IMR-90 (cell line): ENCODE measurements around the gene SOS1. TPM values are rescaled to one million over a fixed set of nuclear protein-coding genes. Genes with fewer than 3 reads are reported as not detected.
A peak's percentile ranks its signal among the peaks of the same experiment; 100 is the strongest.
"Not testable (repeated sequence)": the region's sequence is repeated elsewhere in the genome, so short reads cannot be mapped to it uniquely, and the experiment has no call there.

Experiments used
- ATAC-seq: fragments of 200-7000 bp; cut with Tn5 transposase; 2 replicates; pipeline ENCODE4 v1.9.1; 2020; ENCODE audit warnings: low read depth, mild to moderate bottlenecking, moderate library complexity
- BruUV-seq: library from RNA; stranded (reverse); fragments of 400-500 nt; replicated peaks from 2 replicates; lab custom pipeline; 2021; lab: Mats Ljungman, UMichigan
- CTCF ChIA-PET: fragments of 300-600 bp; formaldehyde crosslinking; extraction: SDS; loops from one replicate; lab custom pipeline; 2021; ENCODE audit warnings: antibody characterized with exemption; lab: Yijun Ruan, JAX
- POLR2A ChIA-PET: fragments of 300-600 bp; sonication (Branson Sonifier 250); formaldehyde crosslinking; loops from one replicate; lab custom pipeline; 2022; ENCODE audit warnings: antibody characterized with exemption; ENCODE audit not compliant: unreplicated experiment; lab: Charles Lee
- DNase-seq: peaks from one replicate; pipeline ENCODE4 v3.0.0; 2013
- H2AFZ ChIP-seq: replicated peaks from 2 replicates; pipeline ENCODE3; 2013; ENCODE audit warnings: low read length, mild to moderate bottlenecking; ENCODE audit not compliant: poor library complexity
- H2AK5ac ChIP-seq: 2 replicates; pipeline ENCODE4 v1.6.1; 2013; ENCODE audit warnings: low read depth, low read length, inconsistent platforms
- H2AK9ac ChIP-seq: replicated peaks from 2 replicates; pipeline ENCODE3; 2013; ENCODE audit warnings: mild to moderate bottlenecking, low read depth, low read length, moderate library complexity; ENCODE audit not compliant: poor library complexity
- H2BK120ac ChIP-seq: 2 replicates; pipeline ENCODE4 v1.6.1; 2013; ENCODE audit warnings: low read depth, low read length, inconsistent platforms
- H2BK15ac ChIP-seq: 3 replicates; pipeline ENCODE4 v1.6.1; 2013; ENCODE audit warnings: low read depth, low read length, inconsistent platforms
- H2BK20ac ChIP-seq: 2 replicates; pipeline ENCODE4 v1.6.1; 2013; ENCODE audit warnings: low read depth, mild to moderate bottlenecking, inconsistent platforms, low read length, moderate library complexity
- H2BK5ac ChIP-seq: 2 replicates; pipeline ENCODE4 v1.6.1; 2013; ENCODE audit warnings: mild to moderate bottlenecking, low read depth, low read length, inconsistent platforms; ENCODE audit not compliant: poor library complexity, severe bottlenecking
- H3K14ac ChIP-seq: replicated peaks from 2 replicates; pipeline ENCODE4 v1.6.1; 2013; ENCODE audit warnings: low read depth, low read length, inconsistent platforms
- H3K18ac ChIP-seq: 2 replicates; pipeline ENCODE4 v1.6.1; 2013; ENCODE audit warnings: low read depth, low read length, control low read depth
- H3K23ac ChIP-seq: 2 replicates; pipeline ENCODE4 v1.6.1; 2013; ENCODE audit warnings: low read depth, low read length, inconsistent platforms
- H3K27ac ChIP-seq: 2 replicates; pipeline ENCODE4 v1.5.1; 2013; ENCODE audit warnings: mild to moderate bottlenecking, control low read depth, low read length; ENCODE audit not compliant: insufficient read depth
- H3K27me3 ChIP-seq: 2 replicates; pipeline ENCODE4 v1.6.1; 2013; ENCODE audit warnings: low read length; ENCODE audit not compliant: control insufficient read depth, insufficient read depth
- H3K36me3 ChIP-seq: 2 replicates; pipeline ENCODE4 v1.6.1; 2013; ENCODE audit warnings: low read length, mixed read lengths; ENCODE audit not compliant: control insufficient read depth, insufficient read depth
- H3K4ac ChIP-seq: 2 replicates; pipeline ENCODE4 v1.6.1; 2013; ENCODE audit warnings: low read depth, low read length, inconsistent platforms
- H3K4me1 ChIP-seq: 2 replicates; pipeline ENCODE4 v1.6.1; 2013; ENCODE audit warnings: low read length, mixed read lengths; ENCODE audit not compliant: control insufficient read depth, insufficient read depth
- H3K4me2 ChIP-seq: 2 replicates; pipeline ENCODE4 v1.6.1; 2013; ENCODE audit warnings: low read depth, mild to moderate bottlenecking, control low read depth, low read length, moderate library complexity
- H3K4me3 ChIP-seq: 2 replicates; pipeline ENCODE4 v1.5.1; 2013; ENCODE audit warnings: low read depth, mild to moderate bottlenecking, control low read depth, low read length, moderate library complexity; ENCODE audit not compliant: insufficient read depth
- H3K56ac ChIP-seq: 2 replicates; pipeline ENCODE4 v1.6.1; 2013; ENCODE audit warnings: low read length, inconsistent platforms; ENCODE audit not compliant: insufficient read depth; ENCODE audit errors: extremely low read depth
- H3K79me1 ChIP-seq, 2 experiments: 2 replicates each; pipeline ENCODE4 v1.6.1; 2013; ENCODE audit warnings: low read length in 2 of 2, inconsistent platforms in 1 of 2, low read depth in 1 of 2
- H3K9ac ChIP-seq: 2 replicates; pipeline ENCODE4 v1.6.1; 2013; ENCODE audit warnings: low read depth, low read length, control low read depth
- H3K9me1 ChIP-seq: 2 replicates; pipeline ENCODE4 v1.6.1; 2013; ENCODE audit warnings: low read length, inconsistent platforms; ENCODE audit not compliant: insufficient read depth
- H3K9me3 ChIP-seq: 2 replicates; pipeline ENCODE4 v1.6.1; 2013; ENCODE audit warnings: low read length; ENCODE audit not compliant: control insufficient read depth, insufficient read depth
- H4K20me1 ChIP-seq: 2 replicates; pipeline ENCODE4 v1.6.1; 2013; ENCODE audit warnings: low read length, inconsistent platforms; ENCODE audit not compliant: insufficient read depth
- H4K5ac ChIP-seq: 2 replicates; pipeline ENCODE4 v1.6.1; 2013; ENCODE audit warnings: mild to moderate bottlenecking, low read depth, low read length, control low read depth
- H4K8ac ChIP-seq, 2 experiments: 2 replicates each; pipeline ENCODE4 v1.6.1; 2013; ENCODE audit warnings: low read depth in 2 of 2, low read length in 2 of 2, control low read depth in 1 of 2, inconsistent platforms in 1 of 2
- H4K91ac ChIP-seq: 2 replicates; pipeline ENCODE4 v1.6.1; 2013; ENCODE audit warnings: low read depth, low read length, inconsistent platforms; ENCODE audit not compliant: insufficient read depth
- MAFK ChIP-seq: IDR thresholded peaks from 2 replicates; pipeline ENCODE4 v1.6.1; 2012; ENCODE audit warnings: low read depth, low read length, improper control_type of control experiment
- POLR2A ChIP-seq: IDR thresholded peaks from 2 replicates; pipeline ENCODE4 v1.6.1; 2012; ENCODE audit warnings: mild to moderate bottlenecking, low read depth, low read length
- WGBS, 2 experiments: methylation state at CpG; one replicate each; pipeline versions ENCODE4 v1.1.5 to v1.1.7; 2013; ENCODE audit warnings: missing lambda C conversion rate in 2 of 2; ENCODE audit not compliant: insufficient read length in 1 of 2; ENCODE audit errors: extremely low coverage in 2 of 2; 5-methylcytosine and 5-hydroxymethylcytosine counted together
- dilution Hi-C: fragments of 300-500 bp; cut with HindIII; formaldehyde crosslinking; loops from one replicate; pipeline ENCODE4 v1.14.3; 2018; ENCODE audit warnings: low sequenced_read_pairs; ENCODE audit not compliant: unreplicated experiment
- in situ Hi-C: fragments of 300-500 bp; cut with MboI; formaldehyde crosslinking; loops from 3 replicates; pipeline ENCODE4 v1.14.3; 2019; ENCODE audit warnings: low sequenced_read_pairs, inconsistent platforms, mixed read lengths
- intact Hi-C: fragments of 100-400 bp; cut with micrococcal nuclease; formaldehyde crosslinking; loops from 2 replicates; pipeline ENCODE4 v1.10.0; 2022
- polyA plus RNA-seq, 3 experiments: library from polyadenylated mRNA; depleted of rRNA; stranded (reverse); fragments of >200 nt; gene quantifications; 2 replicates each; pipeline ENCODE4 v1.2.3, GENCODE V29; 2012; ENCODE audit warnings: low replicate concordance in 1 of 3
- total RNA-seq: library from RNA; depleted of rRNA; stranded (reverse); fragments of >200 nt; gene quantifications from 2 replicates; pipeline ENCODE4 v1.2.3, GENCODE V29; 2012

The SOS1 gene
- total and polyA plus RNA-seq, 2 of the 4 experiments (the other 2 are of a cell fraction): 8.2 to 11.2 TPM

DNA sequence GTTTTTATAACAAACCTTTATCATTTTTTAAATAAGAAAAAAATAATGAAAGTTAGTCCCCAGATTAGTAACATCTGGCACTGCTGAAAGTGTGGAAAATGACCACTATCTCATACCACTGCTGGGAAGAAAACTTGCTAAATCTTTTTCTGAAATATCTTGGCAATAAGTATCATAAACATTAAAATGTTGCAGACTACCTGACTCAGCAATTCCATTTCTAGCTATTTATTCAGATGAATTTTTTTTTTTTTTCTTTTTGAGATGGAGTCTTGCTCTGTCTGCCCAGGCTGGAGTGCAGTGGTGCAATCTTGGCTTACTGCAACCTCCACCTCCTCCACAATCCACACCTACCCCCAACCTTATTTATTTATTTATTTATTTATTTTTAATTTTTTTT is 35.3 kb upstream of the SOS1 start:
- CTCF ChIA-PET: interaction anchor here (0.6 kb wide), 2 partner anchors 42 to 1135 kb away, joined by 3 read pairs; no protein-coding TSS in a partner anchor

DNA sequence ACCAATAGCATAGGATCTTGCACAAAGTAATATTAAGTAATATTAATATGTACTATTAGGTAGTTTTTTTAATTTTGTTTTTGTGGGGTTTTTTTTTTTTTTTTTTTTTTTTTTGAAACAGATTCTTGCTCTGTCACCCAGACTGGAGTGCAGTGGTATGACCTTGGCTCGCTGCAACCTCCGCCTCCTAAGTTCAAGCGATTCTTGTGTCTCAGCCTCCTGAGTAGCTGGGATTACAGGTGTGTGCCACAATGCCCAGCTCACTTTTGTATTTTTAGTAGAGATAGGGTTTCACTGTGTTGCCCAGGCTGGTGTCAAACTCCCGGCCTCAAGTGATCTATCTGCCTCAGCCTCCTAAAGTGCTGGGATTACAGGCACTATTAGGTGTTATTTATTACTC is 34.7 kb upstream of the SOS1 start:
- H4K20me1 ChIP-seq, H3K9me1 ChIP-seq, ATAC-seq, H3K56ac ChIP-seq, dilution Hi-C loops, H2BK5ac ChIP-seq, H2AFZ ChIP-seq, H2BK20ac ChIP-seq, H2AK9ac ChIP-seq, H3K27me3 ChIP-seq, DNase-seq, H3K23ac ChIP-seq, H3K9ac ChIP-seq, H2AK5ac ChIP-seq, H4K5ac ChIP-seq, H4K8ac ChIP-seq, H4K91ac ChIP-seq, H3K4me1 ChIP-seq, H3K14ac ChIP-seq, BruUV-seq, H2BK15ac ChIP-seq, intact Hi-C loops, H3K18ac ChIP-seq, H3K79me1 ChIP-seq, H3K4ac ChIP-seq, H3K4me3 ChIP-seq, H2BK120ac ChIP-seq, H3K36me3 ChIP-seq, H3K9me3 ChIP-seq, POLR2A ChIA-PET, H3K4me2 ChIP-seq, in situ Hi-C loops: not testable (repeated sequence)
- CTCF ChIA-PET: interaction anchor here (0.6 kb wide), 3 partner anchors 42 to 1135 kb away, joined by 3 to 7 read pairs (median 3); no protein-coding TSS in a partner anchor
- H3K27ac ChIP-seq: peak overlapping the region; percentile 65; the same call in 1 of the 2 replicates
- WGBS, 2 experiments: no CpG with 5 or more reads among the region's 4 CpGs

More for the DNA sequence above, 35.3 kb upstream of the SOS1 start:
- Histone ChIP-seq H2BK5ac (no peak overlapping the region), H3K18ac (no peak overlapping the region), H2AK9ac (no peak overlapping the region), H2BK15ac (no peak overlapping the region), H2BK20ac (no peak overlapping the region), H3K23ac (no peak overlapping the region), H3K9me1 (no peaks in the 10 kb centered on the region; the same call in 1 of the 2 replicates), H4K20me1 (no peaks in the 10 kb centered on the region), H3K27me3 (no peaks in the 10 kb centered on the region), H4K91ac (no peak overlapping the region), H3K14ac (no peak overlapping the region), H3K79me1 (no peaks in the 10 kb centered on the region), H2AK5ac (no peak overlapping the region), H2BK120ac (no peak overlapping the region), H3K4me3 (no peak overlapping the region), H3K36me3 (no peaks in the 10 kb centered on the region), H3K4me1 (no peaks in the 10 kb centered on the region), H3K9me3 (no peaks in the 10 kb centered on the region), H3K4me2 (no peak overlapping the region), H3K56ac (no peak overlapping the region), H4K5ac (no peak overlapping the region), H3K9ac (no peak overlapping the region), H4K8ac (no peak overlapping the region), H3K4ac (no peak overlapping the region), H3K27ac (no peak overlapping the region), H2AFZ (no peak overlapping the region)
- BruUV-seq: no TSS peak
- POLR2A ChIA-PET: no interaction called here
- in situ Hi-C loops (no loop called here), dilution Hi-C loops (no loop called here), intact Hi-C loops (no loop called here)
- TF ChIP-seq POLR2A: no peak
- TF ChIP-seq MAFK: peak; percentile 94
- peak; percentile 65 for ATAC-seq
- peak; percentile 46 for DNase-seq
